CD8-positive, alpha-beta memory T cell (primary cell): ENCODE measurements around the gene CYP2D6. TPM values are rescaled to one million over a fixed set of nuclear protein-coding genes. Genes with fewer than 3 reads are reported as not detected.

Experiments
- polyA plus RNA-seq: library from polyadenylated mRNA; unstranded; fragments of 300-500 nt; fragmentation: Illumina TruSeq; gene quantifications from one replicate; pipeline ENCODE4 v1.2.3, GENCODE V29; 2021
- total RNA-seq, 2 experiments: library from RNA; stranded (reverse); gene quantifications; one replicate each; pipeline ENCODE4 v1.2.3, GENCODE V29; 2021

The CYP2D6 gene
- total and polyA plus RNA-seq, 3 experiments from 2014 or later = 0.26 to 2.2 (median 1.8) TPM

Other genes starting within 250 kb of the CYP2D6 start
- gene SHISA8, start 215.7 kb downstream of the CYP2D6 start, total RNA-seq = 1 to 10 TPM; 1.3 to 1.4 TPM
- not detected for gene SHISA8, start 215.7 kb downstream of the CYP2D6 start, polyA plus RNA-seq
- gene TNFRSF13C, start 204.0 kb downstream of the CYP2D6 start, total RNA-seq = 1 to 10 TPM; 5.4 to 5.9 TPM
- gene TNFRSF13C, start 204.0 kb downstream of the CYP2D6 start, polyA plus RNA-seq = 2.0 TPM
- 10 to 100 TPM; 73.2 to 77.5 TPM for gene CENPM, start 183.7 kb downstream of the CYP2D6 start, total RNA-seq
- 19.2 TPM for gene CENPM, start 183.7 kb downstream of the CYP2D6 start, polyA plus RNA-seq
- gene SEPTIN3, start 161.4 kb downstream of the CYP2D6 start, total RNA-seq = under 1 TPM; 0.33 to 0.51 TPM
- gene SEPTIN3, start 161.4 kb downstream of the CYP2D6 start, polyA plus RNA-seq = not detected
- gene WBP2NL, start 132.0 kb downstream of the CYP2D6 start, total RNA-seq = under 1 TPM; 0.66 to 0.82 TPM
- 0.70 TPM for gene WBP2NL, start 132.0 kb downstream of the CYP2D6 start, polyA plus RNA-seq
- 10 to 100 TPM; 20.3 to 21.2 TPM for gene NAGA, start 60.0 kb downstream of the CYP2D6 start, total RNA-seq
- 19.0 TPM for gene NAGA, start 60.0 kb downstream of the CYP2D6 start, polyA plus RNA-seq
- 1 to 10 TPM; 3.1 TPM for gene PHETA2, start 56.6 kb downstream of the CYP2D6 start, total RNA-seq
- gene PHETA2, start 56.6 kb downstream of the CYP2D6 start, polyA plus RNA-seq = 0.67 TPM
- gene SMDT1, start 51.1 kb downstream of the CYP2D6 start, total RNA-seq = 10 to 100 TPM; 67.9 to 74.5 TPM
- 160 TPM for gene SMDT1, start 51.1 kb downstream of the CYP2D6 start, polyA plus RNA-seq
- 100 to 1,000 TPM; 106 to 126 TPM for gene NDUFA6, start 40.0 kb downstream of the CYP2D6 start, total RNA-seq
- 140 TPM for gene NDUFA6, start 40.0 kb downstream of the CYP2D6 start, polyA plus RNA-seq
- 10 to 100 TPM; 64.0 to 68.2 TPM for gene TCF20, start 139.8 kb upstream of the CYP2D6 start, total RNA-seq
- gene TCF20, start 139.8 kb upstream of the CYP2D6 start, polyA plus RNA-seq = 3.3 TPM